ENCODE data around the gene KRT76.

KRT76 gene

GRCh38 chr12:52730383-52730782 lies 46.8 kb downstream of the KRT76 start:
- no peak for DNase-seq (ENCODE audit: low spot score)

- no peak for DNase-seq (ENCODE audit: low spot score)
These were observed 48.0 kb downstream of the KRT76 start for GRCh38 chr12:52729147-52729546.

DNA sequence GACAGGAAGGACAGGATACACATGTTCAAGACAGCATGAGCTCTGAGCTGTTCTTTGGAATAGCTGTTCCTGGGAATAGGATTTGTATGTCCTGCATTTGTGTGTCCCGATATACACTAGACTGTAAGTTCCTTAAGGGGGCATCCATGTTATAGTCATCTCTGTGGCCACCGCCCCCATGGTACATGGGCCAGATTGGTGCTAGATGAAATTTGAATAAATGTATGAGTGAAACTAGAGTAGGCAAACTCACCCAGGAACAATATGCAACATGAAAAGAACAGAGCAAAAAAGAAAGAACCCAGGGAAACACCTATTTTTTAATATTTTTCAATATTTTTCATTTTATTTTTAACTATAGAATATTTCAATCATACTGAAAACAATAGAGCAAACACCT lies 48.8 kb downstream of the KRT76 start:
- no peak for DNase-seq (ENCODE audit: low spot score)

GRCh38 chr12:52727037-52727436 lies 50.1 kb downstream of the KRT76 start:
- DNase-seq (ENCODE audit: low spot score): no peak

GRCh38 chr12:52726451-52726850 lies 50.7 kb downstream of the KRT76 start:
- no peak for DNase-seq (ENCODE audit: low spot score)

- DNase-seq (ENCODE audit: low spot score): no peak
These were observed 52.8 kb downstream of the KRT76 start for GRCh38 chr12:52724384-52724783.

DNA sequence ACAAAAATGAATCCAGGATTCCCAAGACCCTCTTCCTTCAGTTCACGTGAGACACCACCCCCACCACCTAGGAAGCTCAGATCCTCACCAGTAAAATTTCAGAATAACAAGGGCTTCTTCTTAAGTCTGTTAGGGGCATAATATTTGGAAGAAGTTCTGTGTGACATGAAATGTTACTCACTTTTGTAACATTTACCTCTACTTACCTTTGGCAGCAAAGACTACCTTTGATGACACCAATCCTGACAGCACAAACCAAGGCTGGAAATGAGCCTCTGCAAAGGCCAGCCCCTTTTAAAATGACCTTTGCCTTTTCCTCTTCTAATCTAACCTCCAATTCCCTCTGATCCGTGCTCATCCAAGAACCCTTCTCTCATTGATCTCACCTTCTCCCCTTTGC lies 54.5 kb downstream of the KRT76 start:
- DNase-seq (ENCODE audit: low spot score): no peak

DNA sequence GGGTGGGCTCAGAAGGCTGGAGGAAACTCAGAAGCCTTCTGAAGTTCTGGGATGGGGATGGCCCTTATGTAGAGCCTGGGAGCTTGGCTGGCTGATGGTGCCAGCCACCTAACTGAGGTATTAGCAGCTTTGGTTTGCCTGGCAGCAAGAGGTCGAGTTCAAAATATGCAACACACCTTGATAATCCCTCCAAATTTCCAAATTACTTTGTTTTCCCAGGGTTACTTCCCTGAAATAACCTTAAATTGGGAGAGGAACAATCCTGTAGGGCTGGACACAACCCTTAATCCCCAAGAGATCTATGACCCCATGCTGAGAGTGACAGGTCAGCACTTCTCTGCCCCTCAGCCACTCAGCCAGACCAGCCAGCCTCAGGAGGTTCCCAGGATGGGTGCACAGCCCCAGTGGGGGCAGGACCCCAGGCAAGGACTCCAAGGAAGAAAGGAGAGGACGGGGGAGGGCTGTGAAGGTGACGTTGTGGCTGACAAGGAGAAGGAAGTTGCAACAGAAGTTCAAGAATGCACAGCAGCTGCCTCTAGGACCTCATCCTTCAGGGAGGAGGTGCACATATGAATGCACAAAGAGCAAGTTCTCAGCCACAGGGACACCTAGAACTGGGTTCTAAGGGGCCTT lies 55.2 kb downstream of the KRT76 start:
- no peak for DNase-seq (ENCODE audit: low spot score)

GRCh38 chr12:52720365-52720886 lies 56.7 kb downstream of the KRT76 start:
- no peak for DNase-seq (ENCODE audit: low spot score)

All from Ammon's horn (tissue), 1 donor.